NCI-H1048 (cell line): ENCODE data around the gene TNNT1.
A peak's percentile ranks its signal among the peaks of the same experiment; 100 is the strongest.

Source experiments
- DNase-seq: peaks from one replicate; lab custom pipeline; 2025; lab: John Stamatoyannopoulos, UW

Gene TNNT1

DNA sequence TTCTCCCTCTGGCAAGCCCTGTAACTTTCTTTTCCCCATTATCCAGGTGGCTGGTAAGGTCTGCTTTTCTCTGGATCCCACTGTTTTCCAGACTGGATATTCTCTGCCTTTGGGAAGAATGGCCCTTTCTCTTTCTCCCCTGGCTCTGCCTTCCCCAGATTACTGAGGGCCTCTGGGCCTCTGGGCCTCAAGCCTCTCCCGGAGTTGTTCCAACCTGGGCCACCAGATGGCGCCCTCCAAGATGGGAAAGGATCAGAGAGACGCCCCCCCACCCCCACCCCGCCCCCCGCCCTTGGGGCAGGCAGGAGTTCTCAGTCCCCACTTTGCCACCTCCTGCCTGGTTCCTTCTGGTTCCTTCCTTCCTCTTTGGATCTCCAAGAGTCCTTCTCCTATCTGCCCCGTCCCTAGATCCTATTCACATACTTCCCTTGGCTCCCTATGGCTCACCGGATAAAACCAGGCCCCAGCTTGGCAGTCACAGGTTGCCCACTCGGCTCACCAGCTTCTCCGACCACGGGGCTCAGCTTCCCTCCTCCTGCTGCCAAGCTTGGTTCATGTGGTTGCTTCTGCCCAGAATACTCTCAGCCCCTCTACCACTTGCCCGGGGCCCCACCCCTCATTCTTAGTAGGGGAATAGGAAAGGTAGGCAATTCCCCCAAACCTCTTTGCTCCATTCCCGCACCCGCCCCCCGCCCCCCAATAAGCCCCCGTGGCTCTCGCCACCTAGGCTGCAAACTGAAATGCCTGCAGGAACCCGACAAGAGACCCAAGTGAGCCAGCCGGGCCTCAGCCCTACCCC lies 60.3 kb downstream of the TNNT1 start:
- DNase-seq = peak; percentile 77

DNA sequence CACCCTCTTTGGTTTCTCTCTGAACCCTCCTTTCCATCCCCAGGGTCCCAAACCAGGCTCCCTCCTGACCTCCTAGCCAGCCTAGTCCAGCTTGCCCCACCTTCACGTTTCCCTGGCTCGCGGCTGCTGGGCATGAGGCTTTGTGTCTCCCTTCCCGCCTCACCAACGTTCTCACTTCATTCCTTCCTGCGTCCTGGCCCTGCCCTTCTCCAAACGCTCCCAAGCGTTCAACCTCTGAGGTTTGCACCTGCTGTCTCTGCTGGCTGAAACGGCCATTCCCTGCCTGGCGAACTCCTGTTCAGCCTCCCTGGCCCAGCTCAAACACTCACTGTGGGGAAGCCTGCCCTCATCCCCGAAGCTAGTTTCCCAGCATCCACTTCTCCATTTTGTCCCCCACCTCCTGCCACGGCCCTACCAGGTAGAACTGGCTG lies 61.0 kb downstream of the TNNT1 start:
- no peak for DNase-seq

DNA sequence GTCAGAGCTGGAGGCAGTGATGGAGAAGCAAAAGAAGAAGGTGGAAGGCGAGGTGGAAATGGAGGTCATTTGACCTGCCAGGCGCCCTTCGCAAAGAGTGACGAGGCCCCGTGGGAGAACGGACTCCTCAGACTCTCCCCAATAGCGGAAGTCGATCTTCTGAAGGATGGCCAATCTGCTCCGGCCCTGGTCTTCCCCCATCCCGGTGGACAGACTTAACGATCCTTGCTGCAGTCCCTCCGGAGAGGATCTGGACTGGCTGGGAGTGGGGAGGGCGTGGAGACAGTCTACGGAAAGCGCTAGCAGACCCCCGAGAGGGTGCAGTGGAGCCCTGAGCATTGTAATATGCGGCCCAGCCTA lies 61.5 kb downstream of the TNNT1 start:
- no peak for DNase-seq

DNA sequence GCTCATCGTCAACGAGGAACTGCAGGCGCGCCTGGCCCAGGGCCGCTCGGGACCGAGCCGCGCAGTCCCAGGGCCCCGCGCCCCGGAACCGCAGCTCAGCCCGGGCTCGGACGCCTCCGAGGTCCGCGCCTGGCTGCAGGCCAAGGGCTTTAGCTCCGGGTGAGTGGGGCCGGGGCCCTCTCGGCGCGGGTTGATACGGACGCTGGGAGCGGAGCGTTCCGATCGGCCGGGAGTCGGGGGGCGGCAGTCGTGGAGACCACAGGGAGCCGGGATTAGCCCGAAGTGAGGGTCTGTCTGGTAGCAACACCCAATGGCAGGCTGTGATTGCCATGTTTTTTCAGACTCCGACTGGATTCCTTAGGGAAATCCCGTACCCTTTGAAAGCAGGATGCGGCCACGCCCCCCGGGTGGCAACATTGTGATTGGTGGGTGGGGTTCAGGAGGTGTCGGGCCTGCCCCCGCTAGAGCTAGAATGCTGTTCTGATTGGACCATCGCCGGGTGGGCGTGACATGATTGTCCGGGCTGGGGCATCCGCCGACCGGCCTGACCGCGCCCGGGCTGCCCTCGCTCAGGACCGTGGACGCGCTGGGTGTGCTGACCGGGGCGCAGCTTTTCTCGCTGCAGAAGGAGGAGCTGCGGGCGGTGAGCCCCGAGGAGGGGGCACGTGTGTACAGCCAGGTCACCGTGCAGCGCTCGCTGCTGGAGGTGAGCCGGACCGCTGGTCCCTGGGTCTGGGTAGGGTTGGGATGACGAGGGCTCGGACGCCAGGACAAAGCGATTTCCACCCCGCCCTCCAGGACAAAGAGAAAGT lies 62.1 kb downstream of the TNNT1 start:
- peak; percentile 93 for DNase-seq

DNA sequence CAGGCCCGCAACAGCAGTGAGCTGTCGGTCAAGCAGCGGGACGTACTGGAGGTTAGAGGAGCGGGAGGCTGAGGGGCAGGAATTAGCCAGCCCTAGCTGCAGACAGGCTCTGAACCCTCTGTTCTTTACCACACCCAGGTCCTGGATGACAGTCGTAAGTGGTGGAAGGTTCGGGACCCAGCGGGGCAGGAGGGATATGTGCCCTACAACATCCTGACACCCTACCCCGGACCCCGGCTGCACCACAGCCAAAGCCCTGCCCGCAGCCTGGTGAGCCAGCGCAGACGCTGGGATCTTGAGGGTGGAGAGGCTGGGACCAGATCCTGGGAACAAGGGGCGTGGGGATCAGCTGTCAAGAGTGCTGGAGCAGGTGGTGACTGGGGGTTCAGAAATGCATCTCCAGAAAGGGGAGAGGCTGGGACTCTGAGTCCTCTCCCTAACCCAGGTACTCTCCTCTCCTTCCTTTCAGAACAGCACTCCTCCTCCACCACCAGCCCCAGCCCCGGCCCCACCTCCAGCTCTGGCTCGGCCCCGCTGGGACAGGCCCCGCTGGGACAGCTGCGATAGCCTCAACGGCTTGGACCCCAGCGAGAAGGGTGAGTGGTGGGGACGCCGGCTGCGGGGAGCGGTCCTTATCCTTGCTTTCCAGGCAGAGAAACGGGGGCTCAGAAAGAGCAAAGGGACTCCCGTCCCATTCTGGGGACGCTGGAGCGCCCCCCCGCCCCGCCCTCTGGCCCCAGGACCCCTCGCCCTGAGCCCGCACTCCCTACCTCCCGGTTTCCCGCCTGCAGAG lies 62.9 kb downstream of the TNNT1 start:
- no peak for DNase-seq

DNA sequence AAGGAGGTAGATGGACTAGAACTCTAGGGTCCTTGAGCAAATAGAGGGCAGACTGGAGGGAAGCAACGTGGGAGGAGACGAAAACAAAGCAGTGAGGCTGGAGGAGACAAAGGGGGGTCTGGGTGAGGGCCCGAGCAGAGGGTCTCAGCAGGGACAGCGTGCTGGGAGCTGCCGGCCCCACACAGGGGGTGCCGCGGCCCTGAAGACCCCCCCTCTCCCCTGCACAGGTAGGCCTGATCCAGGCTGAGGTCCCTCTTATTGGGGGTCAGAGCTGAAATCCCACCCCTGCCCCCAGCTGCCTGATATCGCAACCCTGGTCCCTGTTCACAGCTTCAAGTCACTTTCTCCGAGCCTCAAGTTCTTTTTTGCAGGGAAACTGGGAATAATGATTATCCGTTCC lies 64.6 kb downstream of the TNNT1 start:
- DNase-seq = no peak

DNA sequence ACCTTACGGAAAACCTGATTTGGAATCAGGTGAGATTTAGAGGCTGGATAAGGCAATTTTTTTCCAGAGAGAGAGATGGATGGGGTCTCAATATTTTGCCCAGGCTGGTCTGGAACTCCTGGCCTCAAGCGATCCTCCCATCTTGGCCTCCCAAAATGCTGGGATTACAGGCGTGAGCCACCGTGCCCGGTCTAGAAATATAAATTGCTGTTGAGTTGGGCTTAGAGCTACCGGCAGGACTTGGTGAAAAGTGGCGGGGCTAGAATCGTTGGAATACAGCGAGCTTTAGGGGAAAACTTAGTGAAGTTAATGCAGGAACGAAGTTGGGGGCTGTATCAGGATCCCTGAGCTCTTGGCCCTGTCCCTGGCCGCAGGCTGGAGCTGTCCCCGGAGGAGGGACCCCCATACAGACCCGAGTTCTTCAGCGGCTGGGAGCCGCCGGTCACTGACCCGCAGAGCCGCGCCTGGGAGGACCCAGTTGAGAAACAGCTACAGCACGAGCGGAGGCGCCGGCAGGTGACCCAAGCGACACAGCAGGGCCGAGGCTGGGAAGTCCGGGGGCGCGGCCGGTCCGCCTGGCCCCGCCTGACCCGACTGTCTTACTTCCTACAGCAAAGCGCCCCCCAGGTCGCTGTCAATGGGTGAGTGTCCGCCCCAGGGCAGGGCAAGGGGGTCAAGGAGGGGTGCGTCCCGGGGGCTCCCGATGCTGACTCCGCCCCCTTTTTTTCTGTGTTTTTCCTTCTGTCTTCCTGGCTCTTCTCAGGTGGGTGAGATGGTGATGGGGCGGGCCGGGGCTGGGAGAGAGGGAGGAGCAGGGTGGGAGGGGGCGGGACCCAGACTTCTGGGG lies 65.8 kb downstream of the TNNT1 start:
- no peak for DNase-seq
